Midbrain (tissue), 1 donor: ENCODE data around the gene CNTN2.
A peak's percentile ranks its signal among the peaks of the same experiment; 100 is the strongest.

Experiments
- DNase-seq: peaks from one replicate; lab custom pipeline; 2025; lab: John Stamatoyannopoulos, UW

The CNTN2 gene

GRCh38 chr1:205072881-205073280 is 29.9 kb downstream of the CNTN2 start:
- no peak for DNase-seq

- no peak for DNase-seq
Observed at GRCh38 chr1:205073511-205073910, 30.5 kb downstream of the CNTN2 start.

GRCh38 chr1:205074084-205074483 is 31.1 kb downstream of the CNTN2 start:
- DNase-seq: no peak

- DNase-seq: no peak
Observed at GRCh38 chr1:205074513-205074912, 31.5 kb downstream of the CNTN2 start.

GRCh38 chr1:205075642-205076155 is 32.7 kb downstream of the CNTN2 start:
- DNase-seq: no peak

- no peak for DNase-seq
Observed at GRCh38 chr1:205076245-205076761, 33.3 kb downstream of the CNTN2 start.

- DNase-seq: peak; percentile 28
Observed at GRCh38 chr1:205077158-205077933, 34.3 kb downstream of the CNTN2 start.

- DNase-seq: no peak
Observed at GRCh38 chr1:205077934-205078311, 34.9 kb downstream of the CNTN2 start.

- no peak for DNase-seq
Observed at GRCh38 chr1:205082431-205082830, 39.4 kb downstream of the CNTN2 start.

GRCh38 chr1:205084360-205084759 is 41.3 kb downstream of the CNTN2 start, which contains the start of gene TMEM81:
TMEM81 (minus strand) TSS chr1:205084460; CDS start chr1:205084320, 140 bp downstream.
- DNase-seq: no peak

GRCh38 chr1:205088341-205088740 is 45.3 kb downstream of the CNTN2 start:
- no peak for DNase-seq

GRCh38 chr1:205091043-205091740 is 48.2 kb downstream of the CNTN2 start:
- no peak for DNase-seq

- no peak for DNase-seq
Observed at GRCh38 chr1:205095422-205095821, 52.4 kb downstream of the CNTN2 start.

- DNase-seq: no peak
Observed at GRCh38 chr1:205098242-205098641, 55.2 kb downstream of the CNTN2 start.

GRCh38 chr1:205102404-205102803 is 59.4 kb downstream of the CNTN2 start:
- no peak for DNase-seq

- DNase-seq: no peak
Observed at GRCh38 chr1:205107327-205107726, 64.3 kb downstream of the CNTN2 start.

GRCh38 chr1:205108464-205108863 is 65.5 kb downstream of the CNTN2 start:
- no peak for DNase-seq

GRCh38 chr1:205109269-205109668 is 66.3 kb downstream of the CNTN2 start:
- DNase-seq: no peak

- no peak for DNase-seq
Observed at GRCh38 chr1:205109711-205110110, 66.7 kb downstream of the CNTN2 start.

GRCh38 chr1:205111354-205111753 is 68.3 kb downstream of the CNTN2 start:
- DNase-seq: no peak

GRCh38 chr1:205118752-205119151 is 75.7 kb downstream of the CNTN2 start:
- DNase-seq: no peak

GRCh38 chr1:205121660-205122488 is 78.9 kb downstream of the CNTN2 start, which contains the start of gene RBBP5:
RBBP5 (minus strand) TSS chr1:205121978; CDS start chr1:205121873, 105 bp downstream.
- DNase-seq: peak; percentile 96
